SJCRH30 (cell line): ENCODE results near the gene TMEM181. TPM values are rescaled to one million over a fixed set of nuclear protein-coding genes. Genes with fewer than 3 reads are reported as not detected.
"Not testable (repeated sequence)": the region's sequence is repeated elsewhere in the genome, so short reads cannot be mapped to it uniquely, and the experiment has no call there.

Experiments
- DNase-seq, 2 experiments: peaks; one replicate each; pipeline ENCODE4 v3.0.0-alpha.2; 2015 to 2020
- H3K27ac ChIP-seq: fragments of 250-450 bp; sonication (Bioruptor Pico); 2 replicates; pipeline ENCODE4 v1.5.1; 2020; ENCODE audit warnings: mild to moderate bottlenecking, moderate library complexity
- H3K27me3 ChIP-seq: fragments of 250-450 bp; sonication (Bioruptor Pico); 2 replicates; pipeline ENCODE4 v1.5.1; 2020; ENCODE audit warnings: mild to moderate bottlenecking, moderate library complexity
- H3K36me3 ChIP-seq: fragments of 250-450 bp; sonication (Bioruptor Pico); 2 replicates; pipeline ENCODE4 v1.5.1; 2020; ENCODE audit warnings: mild to moderate bottlenecking, moderate library complexity
- H3K4me1 ChIP-seq: fragments of 250-450 bp; sonication (Bioruptor Pico); 2 replicates; pipeline ENCODE4 v1.5.1; 2020; ENCODE audit warnings: mild to moderate bottlenecking, moderate library complexity
- H3K4me3 ChIP-seq: fragments of 250-450 bp; sonication (Bioruptor Pico); 2 replicates; pipeline ENCODE4 v1.5.1; 2020; ENCODE audit warnings: mild to moderate bottlenecking, moderate library complexity
- H3K9me3 ChIP-seq: fragments of 250-450 bp; sonication (Bioruptor Pico); replicated peaks from 2 replicates; pipeline ENCODE4 v1.5.1; 2020; ENCODE audit warnings: mild to moderate bottlenecking, moderate library complexity
- total RNA-seq: library from RNA; depleted of rRNA; stranded (reverse); fragments of >200 nt; shearing (Covaris generic); gene quantifications from 2 replicates; pipeline ENCODE4 v1.2.3, GENCODE V29; 2014

TMEM181 gene
- total RNA-seq, 1 experiment from 2014 or later, result 33.5 TPM

GRCh38 chr6:158552055-158552795 is 7.7 kb upstream of the TMEM181 start:
- Histone ChIP-seq H3K9me3 (no peaks in the 10 kb centered on the region), H3K27ac (no peak overlapping the region), H3K27me3 (no peaks in the 10 kb centered on the region), H3K4me1 (no peaks in the 10 kb centered on the region; the same call in none of the 2 replicates), H3K36me3 (no peaks in the 10 kb centered on the region), H3K4me3 (no peak overlapping the region)
- no peak for DNase-seq

- DNase-seq, result no peak
- Histone ChIP-seq H3K27me3 (no peaks in the 10 kb centered on the region), H3K4me1 (no peaks in the 10 kb centered on the region; the same call in none of the 2 replicates), H3K9me3 (no peaks in the 10 kb centered on the region), H3K36me3 (no peaks in the 10 kb centered on the region), H3K4me3 (no peak overlapping the region), H3K27ac (no peak overlapping the region)
Observed at GRCh38 chr6:158552796-158553138, 7.1 kb upstream of the TMEM181 start.

GRCh38 chr6:158554611-158555361 is 5.1 kb upstream of the TMEM181 start:
- Histone ChIP-seq H3K36me3 (no peaks in the 10 kb centered on the region), H3K27me3 (no peaks in the 10 kb centered on the region), H3K9me3 (no peaks in the 10 kb centered on the region), H3K4me1 (no peaks in the 10 kb centered on the region; the same call in none of the 2 replicates), H3K27ac (no peak overlapping the region), H3K4me3 (no peak overlapping the region)
- DNase-seq, result no peak

- Histone ChIP-seq H3K36me3 (no peaks in the 10 kb centered on the region), H3K9me3 (no peaks in the 10 kb centered on the region), H3K27ac (no peak overlapping the region), H3K4me1 (peaks cover 3% of the 10 kb centered on the region), H3K27me3 (no peaks in the 10 kb centered on the region), H3K4me3 (no peak overlapping the region)
- no peak for DNase-seq
Observed at GRCh38 chr6:158556113-158556512, 3.8 kb upstream of the TMEM181 start.

GRCh38 chr6:158557110-158557509 is 2.8 kb upstream of the TMEM181 start:
- H3K27me3 ChIP-seq, H3K4me3 ChIP-seq, H3K27ac ChIP-seq, H3K9me3 ChIP-seq, H3K36me3 ChIP-seq, H3K4me1 ChIP-seq, DNase-seq: not testable (repeated sequence)

- H3K4me1 ChIP-seq, result peaks cover 5% of the 10 kb centered on the region
- H3K9me3 ChIP-seq, result no peaks in the 10 kb centered on the region
- H3K36me3 ChIP-seq, result no peaks in the 10 kb centered on the region
- H3K4me3 ChIP-seq, result no peak overlapping the region
- DNase-seq, result no peak
- H3K27ac ChIP-seq, result no peak overlapping the region
- H3K27me3 ChIP-seq, result no peaks in the 10 kb centered on the region
Observed at GRCh38 chr6:158557927-158558326, 2.0 kb upstream of the TMEM181 start.

GRCh38 chr6:158558415-158559306 is 1.2 kb upstream of the TMEM181 start:
- no peaks in the 10 kb centered on the region for H3K9me3 ChIP-seq
- H3K27ac ChIP-seq, result no peak overlapping the region
- H3K4me1 ChIP-seq, result peaks cover 5% of the 10 kb centered on the region
- no peaks in the 10 kb centered on the region for H3K36me3 ChIP-seq
- DNase-seq, result no peak
- H3K4me3 ChIP-seq, result no peak overlapping the region
- no peaks in the 10 kb centered on the region for H3K27me3 ChIP-seq

GRCh38 chr6:158559338-158559894 is 475 bp upstream of the TMEM181 start:
- no peak for DNase-seq
- no peaks in the 10 kb centered on the region for H3K36me3 ChIP-seq
- H3K27ac ChIP-seq, result no peak overlapping the region
- peaks cover 5% of the 10 kb centered on the region for H3K4me1 ChIP-seq
- no peaks in the 10 kb centered on the region for H3K27me3 ChIP-seq
- H3K4me3 ChIP-seq, result peak overlapping the region; percentile 86
- H3K9me3 ChIP-seq, result no peaks in the 10 kb centered on the region

GRCh38 chr6:158560836-158561320 is 987 bp downstream of the TMEM181 start:
- Histone ChIP-seq H3K4me3 (peak overlapping the region; percentile 86), H3K27me3 (no peaks in the 10 kb centered on the region), H3K4me1 (peaks cover 5% of the 10 kb centered on the region; the same call in 1 of the 2 replicates), H3K9me3 (no peaks in the 10 kb centered on the region), H3K27ac (peak overlapping the region; percentile 79), H3K36me3 (no peaks in the 10 kb centered on the region)
- peak; percentile 40 to 56 for DNase-seq

- Histone ChIP-seq H3K4me1 (peaks cover 5% of the 10 kb centered on the region; the same call in 1 of the 2 replicates), H3K27me3 (no peaks in the 10 kb centered on the region), H3K4me3 (peak overlapping the region; percentile 86), H3K9me3 (no peaks in the 10 kb centered on the region), H3K27ac (no peak overlapping the region), H3K36me3 (no peaks in the 10 kb centered on the region)
- DNase-seq, result no peak
Observed at GRCh38 chr6:158561321-158561884, 1.5 kb downstream of the TMEM181 start.

- no peak overlapping the region for H3K4me3 ChIP-seq
- no peak for DNase-seq
Observed at GRCh38 chr6:158561938-158562337, 2.0 kb downstream of the TMEM181 start.

GRCh38 chr6:158564243-158565121 is 4.6 kb downstream of the TMEM181 start:
- H3K27me3 ChIP-seq, result no peaks in the 10 kb centered on the region
- no peak overlapping the region for H3K4me3 ChIP-seq
- H3K27ac ChIP-seq, result no peak overlapping the region
- no peaks in the 10 kb centered on the region for H3K36me3 ChIP-seq
- DNase-seq, result no peak
- peaks cover 5% of the 10 kb centered on the region; the same call in 1 of the 2 replicates for H3K4me1 ChIP-seq
- H3K9me3 ChIP-seq, result no peaks in the 10 kb centered on the region

More at GRCh38 chr6:158561938-158562337, 2.0 kb downstream of the TMEM181 start:
- H3K4me1 ChIP-seq, result peaks cover 5% of the 10 kb centered on the region; the same call in 1 of the 2 replicates
- no peak overlapping the region for H3K27ac ChIP-seq
- H3K36me3 ChIP-seq, result no peaks in the 10 kb centered on the region
- H3K9me3 ChIP-seq, result no peaks in the 10 kb centered on the region
- H3K27me3 ChIP-seq, result no peaks in the 10 kb centered on the region

- no peak for DNase-seq
- H3K27me3 ChIP-seq, result no peaks in the 10 kb centered on the region
- no peaks in the 10 kb centered on the region for H3K9me3 ChIP-seq
Observed at GRCh38 chr6:158565122-158565429, 5.2 kb downstream of the TMEM181 start.

More at GRCh38 chr6:158565122-158565429, 5.2 kb downstream of the TMEM181 start:
- peaks cover 5% of the 10 kb centered on the region; the same call in 1 of the 2 replicates for H3K4me1 ChIP-seq
- H3K27ac ChIP-seq, result no peak overlapping the region
- no peaks in the 10 kb centered on the region for H3K36me3 ChIP-seq
- no peak overlapping the region for H3K4me3 ChIP-seq
